ENCODE results near the gene PABPN1. TPM values are rescaled to one million over a fixed set of nuclear protein-coding genes. Genes with fewer than 3 reads are reported as not detected.

PABPN1 gene
- total and polyA plus RNA-seq, 9 of the 15 experiments (the other 6 are each of a cell fraction or from before 2014, with no cell fraction given) = 32.6 to 388 (median 178) TPM

DNA sequence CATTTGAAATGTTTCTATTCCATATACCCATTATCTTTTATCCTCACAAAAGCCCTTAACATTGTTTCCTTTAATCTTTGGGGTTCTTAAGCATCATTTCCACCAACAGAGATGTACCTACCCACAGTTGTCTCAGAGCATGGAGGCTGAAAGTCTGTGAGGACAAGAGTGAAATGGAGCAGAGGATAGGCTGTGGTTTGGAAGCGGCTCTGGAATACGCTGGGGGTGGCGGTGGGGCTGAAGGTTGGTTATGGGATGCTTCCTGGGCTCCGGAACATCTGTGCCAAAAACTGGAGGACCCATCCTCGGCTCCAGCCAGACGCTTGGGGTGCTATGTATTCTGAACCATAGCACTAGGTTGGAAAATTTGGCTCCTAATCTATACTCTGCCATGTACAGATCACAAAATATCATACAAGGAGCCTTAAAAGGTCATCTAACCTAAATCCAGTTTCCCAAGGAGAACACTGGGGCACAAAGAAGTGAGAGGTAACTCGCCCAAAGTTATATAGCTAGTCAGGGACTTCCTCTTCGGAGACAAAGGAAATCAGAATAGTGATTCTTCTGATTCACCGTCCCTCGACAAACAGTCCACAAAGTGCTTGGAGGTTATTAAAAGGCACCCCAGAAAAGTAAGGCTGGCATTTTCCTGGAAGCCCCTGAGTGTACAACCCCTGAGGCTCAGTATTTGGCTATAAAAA, 21.1 kb upstream of the PABPN1 start:
- peaks cover 18 to 26% of the 10 kb centered on the region in 2 experiments for H3K4me1 ChIP-seq (replicated peaks in 1 of 2; ENCODE audit: control insufficient read depth in 2 of 2, insufficient read depth in 2 of 2, low read length in 2 of 2)
- no peak for ATAC-seq
- H3K27me3 ChIP-seq (ENCODE audit: control insufficient read depth in 2 of 2, insufficient read depth in 2 of 2, low read length in 2 of 2) = no peaks in the 10 kb centered on the region
- H3K4me3 ChIP-seq = peak overlapping the region; percentile 67
- WGBS (ENCODE audit: insufficient coverage, low coverage, missing lambda C conversion rate) = 28% methylated on average over 9 of the region's 10 CpGs
- no peaks in the 10 kb centered on the region for H3K9me1 ChIP-seq (ENCODE audit: control insufficient read depth, insufficient read depth, low read length)
- ChIA-PET CTCF (ENCODE audit: low intra/inter-chr PET ratio) (interaction anchor here (1.4 to 5.9 kb wide), 3 partner anchors 34 to 179 kb away, joined by 5 to 58 read pairs (median 57); no protein-coding TSS in a partner anchor), POLR2A (interaction anchor here (0.6 to 2.2 kb wide), 5 partner anchors 8 to 49 kb away, joined by 3 to 14 read pairs (median 7); partner anchors contain the start of gene HOMEZ)
- peak overlapping the region; percentile 77; the same call in 1 of the 2 replicates for H2AFZ ChIP-seq (ENCODE audit: low read depth, low read length)
- TF ChIP-seq KAT7 (CRISPR knock-in tag; IDR thresholded peaks at IDR 0.05; ENCODE audit: borderline replicate concordance) (0 out of 2 replicates have a peak, but pooled peaks have one; percentile 16), MAZ (CRISPR knock-in tag; conservative IDR thresholded peaks at IDR 0.05 in 1 of 2, IDR thresholded peaks at IDR 0.05 in 1 of 2) (0 out of 4 replicates have a peak, but pooled peaks of 1 of the 2 experiments have one; percentile 8), ZNF212 (CRISPR knock-in tag; IDR thresholded peaks at IDR 0.05) (no peak), ZNF431 (CRISPR knock-in tag; IDR thresholded peaks at IDR 0.05) (peak; percentile 39; the same call in 1 of the 2 replicates), ZNF79 (CRISPR knock-in tag; IDR thresholded peaks at IDR 0.05; ENCODE audit: low read depth) (no peak), PTRF (tag; IDR thresholded peaks at IDR 0.05) (no peak), ZKSCAN8 (CRISPR knock-in tag; IDR thresholded peaks at IDR 0.05) (0 out of 2 replicates have a peak, but pooled peaks have one; percentile 29), SOX6 (IDR thresholded peaks at IDR 0.05) (peak; percentile 25; the same call in 1 of the 2 replicates), CSDE1 (IDR thresholded peaks at IDR 0.05) (no peak), BCL6 (CRISPR knock-in tag; IDR thresholded peaks at IDR 0.05) (no peak), FOXP1 (CRISPR knock-in tag; IDR thresholded peaks at IDR 0.05) (no peak), SPI1 (IDR thresholded peaks at IDR 0.05; ENCODE audit: borderline replicate concordance, low read depth, low read length) (peak; percentile 71; the same call in 1 of the 2 replicates), PHB2 (IDR thresholded peaks at IDR 0.05; ENCODE audit: low read depth) (no peak), TBP (optimal IDR thresholded peaks at IDR 0.05; ENCODE audit: low read depth, low read length) (peak; percentile 30), KDM5B (IDR thresholded peaks at IDR 0.05; ENCODE audit: insufficient replicate concordance, low read depth, low read length) (peak; percentile 28), SMARCA4 (IDR thresholded peaks at IDR 0.05) (no peak), FOS (IDR thresholded peaks at IDR 0.05; ENCODE audit: extremely low read depth, insufficient read length) (no peak)
- TF ChIP-seq, protein P1, sequence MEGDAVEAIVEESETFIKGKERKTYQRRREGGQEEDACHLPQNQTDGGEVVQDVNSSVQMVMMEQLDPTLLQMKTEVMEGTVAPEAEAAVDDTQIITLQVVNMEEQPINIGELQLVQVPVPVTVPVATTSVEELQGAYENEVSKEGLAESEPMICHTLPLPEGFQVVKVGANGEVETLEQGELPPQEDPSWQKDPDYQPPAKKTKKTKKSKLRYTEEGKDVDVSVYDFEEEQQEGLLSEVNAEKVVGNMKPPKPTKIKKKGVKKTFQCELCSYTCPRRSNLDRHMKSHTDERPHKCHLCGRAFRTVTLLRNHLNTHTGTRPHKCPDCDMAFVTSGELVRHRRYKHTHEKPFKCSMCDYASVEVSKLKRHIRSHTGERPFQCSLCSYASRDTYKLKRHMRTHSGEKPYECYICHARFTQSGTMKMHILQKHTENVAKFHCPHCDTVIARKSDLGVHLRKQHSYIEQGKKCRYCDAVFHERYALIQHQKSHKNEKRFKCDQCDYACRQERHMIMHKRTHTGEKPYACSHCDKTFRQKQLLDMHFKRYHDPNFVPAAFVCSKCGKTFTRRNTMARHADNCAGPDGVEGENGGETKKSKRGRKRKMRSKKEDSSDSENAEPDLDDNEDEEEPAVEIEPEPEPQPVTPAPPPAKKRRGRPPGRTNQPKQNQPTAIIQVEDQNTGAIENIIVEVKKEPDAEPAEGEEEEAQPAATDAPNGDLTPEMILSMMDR (IDR thresholded peaks at IDR 0.05 in 2 of 3, conservative IDR thresholded peaks at IDR 0.05 in 1 of 3; ENCODE audit: insufficient read depth in 2 of 3, low read depth in 1 of 3, low read length in 3 of 3) = 0 out of 6 replicates have a peak, but pooled peaks of 1 of the 3 experiments have one; percentile 4
- TF ChIP-seq, protein P2, sequence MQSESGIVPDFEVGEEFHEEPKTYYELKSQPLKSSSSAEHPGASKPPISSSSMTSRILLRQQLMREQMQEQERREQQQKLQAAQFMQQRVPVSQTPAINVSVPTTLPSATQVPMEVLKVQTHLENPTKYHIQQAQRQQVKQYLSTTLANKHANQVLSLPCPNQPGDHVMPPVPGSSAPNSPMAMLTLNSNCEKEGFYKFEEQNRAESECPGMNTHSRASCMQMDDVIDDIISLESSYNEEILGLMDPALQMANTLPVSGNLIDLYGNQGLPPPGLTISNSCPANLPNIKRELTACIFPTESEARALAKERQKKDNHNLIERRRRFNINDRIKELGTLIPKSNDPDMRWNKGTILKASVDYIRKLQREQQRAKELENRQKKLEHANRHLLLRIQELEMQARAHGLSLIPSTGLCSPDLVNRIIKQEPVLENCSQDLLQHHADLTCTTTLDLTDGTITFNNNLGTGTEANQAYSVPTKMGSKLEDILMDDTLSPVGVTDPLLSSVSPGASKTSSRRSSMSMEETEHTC (IDR thresholded peaks at IDR 0.05) = no peak
- H3K9me3 ChIP-seq (replicated peaks; ENCODE audit: control insufficient read depth, insufficient read depth, low read depth, low read length) = no peaks in the 10 kb centered on the region
- in situ Hi-C loops (cut with MboI) = no loop called here
- intact Hi-C loops (cut with micrococcal nuclease) = loop anchor here (1.0 to 5.0 kb wide), 4 partner anchors 13 to 178 kb away; partner anchors contain the start of gene HOMEZ
- no peak for FAIRE-seq
- peaks cover 23% of the 10 kb centered on the region; the same call in 2 of the 3 replicates for H3K36me3 ChIP-seq (ENCODE audit: control insufficient read depth, insufficient read depth, low read length)
- peak overlapping the region; percentile 100 for H3K4me2 ChIP-seq (ENCODE audit: insufficient read depth, low read length)
- H3K27ac ChIP-seq (ENCODE audit: extremely low read depth, low read depth, low read length) = peak overlapping the region; percentile 95
- peak overlapping the region; percentile 90 to 93; a peak in 3 of 4 replicates for H3K9ac ChIP-seq (ENCODE audit: insufficient read depth in 1 of 2, low read depth in 2 of 2, low read length in 2 of 2)
- no TSS peak for BruUV-seq (replicated peaks)
- DNase-seq (ENCODE audit: extremely low read depth in 1 of 4, low spot score in 3 of 4) = no peak
- H4K20me1 ChIP-seq (replicated peaks; ENCODE audit: control insufficient read depth, insufficient read depth, low read length) = no peaks in the 10 kb centered on the region
- H3K79me2 ChIP-seq (ENCODE audit: control insufficient read depth, insufficient read depth, low read length) = peaks cover 16% of the 10 kb centered on the region

All from K562 (cell line).